Measurements from ENCODE around the gene SGPP2. TPM values are rescaled to one million over a fixed set of nuclear protein-coding genes. Genes with fewer than 3 reads are reported as not detected.
A peak's percentile ranks its signal among the peaks of the same experiment; 100 is the strongest.
"Not testable (repeated sequence)": the region's sequence is repeated elsewhere in the genome, so short reads cannot be mapped to it uniquely, and the experiment has no call there.

SGPP2 gene
- total and polyA plus RNA-seq, 5 experiments from 2014 or later, result 0.31 to 0.33 TPM; not detected in 3

DNA sequence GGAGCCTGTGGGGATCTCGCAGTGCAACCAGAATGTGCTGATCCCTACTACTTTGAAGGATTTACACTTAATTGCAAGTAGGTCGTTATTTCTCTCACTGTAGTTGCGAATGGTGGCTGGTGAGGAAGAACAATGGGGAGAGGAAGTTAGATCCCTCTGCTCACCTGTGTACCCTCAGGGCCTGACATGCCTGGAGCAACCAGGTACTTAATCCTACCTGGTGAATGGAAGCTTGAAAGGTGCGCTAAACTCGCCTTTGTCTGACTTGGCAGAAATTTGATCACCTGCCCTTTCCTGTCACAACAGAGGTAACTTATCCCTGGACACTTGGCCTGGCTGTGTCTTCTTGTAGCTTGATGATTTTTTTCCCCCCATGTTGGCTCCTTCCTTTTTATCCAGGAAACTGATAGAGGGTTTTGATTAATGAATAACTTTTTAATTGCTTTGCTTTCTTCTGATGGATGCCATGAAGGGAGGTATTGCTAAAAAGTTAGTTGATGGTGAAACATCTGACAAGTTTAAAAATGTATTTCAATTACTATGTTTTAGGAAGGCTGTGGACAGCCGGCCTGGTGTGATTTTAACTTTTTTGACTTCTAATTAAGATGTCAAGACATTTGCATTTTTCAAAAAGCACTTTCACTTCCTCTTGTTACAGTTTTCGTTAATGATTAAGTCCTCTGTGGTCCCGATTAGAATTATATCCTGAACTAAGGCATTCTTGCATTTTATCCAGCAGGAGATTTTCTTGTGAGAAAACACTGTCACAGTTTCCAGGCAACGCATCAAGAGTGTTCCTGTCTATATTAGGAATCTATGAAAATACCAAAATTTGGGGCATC lies 9.2 kb downstream of the SGPP2 start:
- no peaks in the 10 kb centered on the region for H3K36me3 Mint-ChIP-seq
- H3K27ac Mint-ChIP-seq, result peak overlapping the region in 1 of 10 donors; percentile 35
- DNase-seq (no peak), ATAC-seq (no peak)
- peaks cover 0 to 18% (median 4%) of the 10 kb centered on the region in 9 donors for H3K9me3 Mint-ChIP-seq
- H3K4me1 Mint-ChIP-seq, result no peaks in the 10 kb centered on the region
- POLR2A ChIA-PET, result no interaction called here
- peaks cover 4 to 22% (median 8%) of the 10 kb centered on the region in 5 donors for H3K27me3 Mint-ChIP-seq
- no peak overlapping the region for H3K4me3 Mint-ChIP-seq

DNA sequence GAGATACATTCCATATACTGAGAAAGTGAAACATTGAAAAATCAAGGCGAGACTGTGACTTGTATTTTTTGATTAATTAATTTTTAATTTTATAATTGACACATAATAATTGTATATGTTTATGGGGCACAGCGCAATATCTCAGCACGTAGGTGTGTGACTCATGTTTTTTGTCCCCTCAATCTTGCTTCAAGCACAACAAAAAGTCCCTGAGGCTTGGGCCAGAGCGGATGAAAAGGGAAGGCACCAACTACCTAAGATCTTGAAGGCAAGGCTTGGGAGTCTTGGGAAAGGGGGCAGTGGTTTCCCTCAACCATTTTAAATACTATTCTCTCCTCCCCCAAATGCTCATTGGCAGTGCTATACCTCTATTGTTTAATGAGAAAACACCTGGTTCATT lies 9.9 kb downstream of the SGPP2 start:
- no peaks in the 10 kb centered on the region for H3K36me3 Mint-ChIP-seq
- ATAC-seq, result no peak
- peaks cover 4 to 22% (median 7%) of the 10 kb centered on the region in 5 donors for H3K27me3 Mint-ChIP-seq
- DNase-seq, result no peak
- no peak overlapping the region for H3K27ac Mint-ChIP-seq
- no peak overlapping the region for H3K4me3 Mint-ChIP-seq
- POLR2A ChIA-PET, result no interaction called here
- no peaks in the 10 kb centered on the region for H3K4me1 Mint-ChIP-seq
- peaks cover 0 to 18% (median 4%) of the 10 kb centered on the region in 9 donors for H3K9me3 Mint-ChIP-seq

- H3K27ac Mint-ChIP-seq, H3K4me1 Mint-ChIP-seq, H3K36me3 Mint-ChIP-seq, H3K4me3 Mint-ChIP-seq, ATAC-seq, POLR2A ChIA-PET, DNase-seq: not testable (repeated sequence)
- Mint-ChIP-seq H3K27me3 (peaks cover 0 to 22% (median 2%) of the 10 kb centered on the region in 5 donors), H3K9me3 (peaks cover 0 to 18% (median 0%) of the 10 kb centered on the region in 9 donors)
Observed at GRCh38 chr2:222435400-222436039, 11.2 kb downstream of the SGPP2 start.

- ATAC-seq (no peak), DNase-seq (no peak)
- Mint-ChIP-seq H3K4me3 (no peak overlapping the region), H3K27ac (no peak overlapping the region), H3K36me3 (no peaks in the 10 kb centered on the region), H3K9me3 (peaks cover 0 to 18% (median 0%) of the 10 kb centered on the region in 9 donors), H3K4me1 (no peaks in the 10 kb centered on the region), H3K27me3 (peaks cover 0 to 22% (median 2%) of the 10 kb centered on the region in 5 donors)
- POLR2A ChIA-PET, result no interaction called here
Observed at GRCh38 chr2:222436040-222436413, 11.7 kb downstream of the SGPP2 start.

- Mint-ChIP-seq H3K9me3 (peaks cover 0 to 6% (median 1%) of the 10 kb centered on the region in 9 donors), H3K27ac (no peak overlapping the region), H3K36me3 (no peaks in the 10 kb centered on the region), H3K27me3 (peaks cover 0 to 9% (median 7%) of the 10 kb centered on the region in 5 donors), H3K4me3 (no peak overlapping the region), H3K4me1 (no peaks in the 10 kb centered on the region)
- POLR2A ChIA-PET, result no interaction called here
- no peak for ATAC-seq
- no peak for DNase-seq
Observed at GRCh38 chr2:222439692-222440091, 15.3 kb downstream of the SGPP2 start.

GRCh38 chr2:222440673-222441422 lies 16.5 kb downstream of the SGPP2 start:
- H3K27me3 Mint-ChIP-seq, result peaks cover 0 to 12% (median 7%) of the 10 kb centered on the region in 5 donors
- ATAC-seq (no peak), DNase-seq (no peak)
- no peak overlapping the region for H3K27ac Mint-ChIP-seq
- H3K36me3 Mint-ChIP-seq, result no peaks in the 10 kb centered on the region
- POLR2A ChIA-PET, result no interaction called here
- no peaks in the 10 kb centered on the region for H3K4me1 Mint-ChIP-seq
- H3K9me3 Mint-ChIP-seq, result peaks cover 0 to 6% (median 1%) of the 10 kb centered on the region in 9 donors
- no peak overlapping the region for H3K4me3 Mint-ChIP-seq

DNA sequence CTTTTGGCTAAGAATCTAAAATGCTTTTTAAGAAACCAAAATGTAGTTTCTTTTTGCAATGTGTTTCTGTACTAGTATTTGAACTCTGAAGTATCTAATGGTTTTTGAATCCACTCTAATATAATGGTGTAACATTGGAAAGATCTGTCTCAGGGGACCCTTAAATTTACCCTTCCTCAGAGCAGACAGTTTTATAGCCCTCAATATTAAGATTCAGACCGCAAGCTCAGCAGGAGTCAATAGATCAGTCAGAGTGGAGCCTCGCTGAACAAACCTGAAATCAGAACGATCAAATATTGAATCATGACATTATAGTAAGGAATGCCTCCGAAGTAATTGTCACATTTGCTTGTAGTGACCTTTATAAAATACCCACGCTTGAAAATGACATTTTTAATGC lies 18.3 kb downstream of the SGPP2 start:
- H3K27ac Mint-ChIP-seq, result no peak overlapping the region
- ATAC-seq (no peak), DNase-seq (no peak)
- H3K36me3 Mint-ChIP-seq, result no peaks in the 10 kb centered on the region
- POLR2A ChIA-PET, result no interaction called here
- peaks cover 0 to 10% (median 0%) of the 10 kb centered on the region in 5 donors for H3K27me3 Mint-ChIP-seq
- H3K4me1 Mint-ChIP-seq, result no peaks in the 10 kb centered on the region
- peaks cover 0 to 2% (median 0%) of the 10 kb centered on the region in 9 donors for H3K9me3 Mint-ChIP-seq
- no peak overlapping the region for H3K4me3 Mint-ChIP-seq

- Mint-ChIP-seq H3K27ac (no peak overlapping the region), H3K4me3 (no peak overlapping the region), H3K36me3 (no peaks in the 10 kb centered on the region), H3K27me3 (peaks cover 0 to 13% (median 3%) of the 10 kb centered on the region in 5 donors), H3K4me1 (no peaks in the 10 kb centered on the region), H3K9me3 (peaks cover 0 to 1% (median 0%) of the 10 kb centered on the region in 9 donors)
- ATAC-seq (no peak), DNase-seq (no peak)
- POLR2A ChIA-PET, result no interaction called here
Observed at GRCh38 chr2:222445227-222445626, 20.9 kb downstream of the SGPP2 start.

GRCh38 chr2:222447131-222447530 lies 22.8 kb downstream of the SGPP2 start:
- POLR2A ChIA-PET, result no interaction called here
- no peak overlapping the region for H3K4me3 Mint-ChIP-seq
- ATAC-seq, result no peak
- H3K27me3 Mint-ChIP-seq, result peaks cover 2 to 18% (median 8%) of the 10 kb centered on the region in 5 donors
- no peaks in the 10 kb centered on the region for H3K36me3 Mint-ChIP-seq
- DNase-seq, result no peak
- H3K27ac Mint-ChIP-seq, result no peak overlapping the region
- H3K9me3 Mint-ChIP-seq, result peaks cover 0 to 1% (median 0%) of the 10 kb centered on the region in 9 donors
- H3K4me1 Mint-ChIP-seq, result no peaks in the 10 kb centered on the region

DNA sequence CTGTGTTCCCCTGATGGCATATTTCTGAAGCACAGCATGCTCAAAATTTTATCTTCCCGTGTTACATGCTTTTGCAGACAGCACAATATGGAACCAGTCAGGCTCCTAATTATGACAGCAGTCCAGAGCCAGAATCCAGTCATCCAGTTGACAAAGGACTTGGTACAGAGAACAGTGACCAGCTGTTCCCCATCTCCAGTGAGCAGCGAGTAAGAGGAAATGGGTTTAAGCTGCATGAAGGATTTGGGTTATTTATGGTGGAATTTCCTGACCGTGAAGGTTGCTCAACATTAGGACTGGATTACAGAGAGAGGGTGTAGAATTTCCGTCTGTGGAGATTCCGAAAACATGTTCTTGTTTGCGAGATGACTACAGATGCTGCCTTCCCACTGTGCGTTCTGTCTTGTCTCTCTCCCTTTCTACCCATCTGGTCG lies 24.4 kb downstream of the SGPP2 start:
- no peaks in the 10 kb centered on the region for H3K9me3 Mint-ChIP-seq
- no peak overlapping the region for H3K4me3 Mint-ChIP-seq
- ATAC-seq (no peak), DNase-seq (no peak)
- POLR2A ChIA-PET, result no interaction called here
- H3K36me3 Mint-ChIP-seq, result no peaks in the 10 kb centered on the region
- H3K27ac Mint-ChIP-seq, result no peak overlapping the region
- H3K27me3 Mint-ChIP-seq, result peaks cover 3 to 18% (median 10%) of the 10 kb centered on the region in 5 donors
- H3K4me1 Mint-ChIP-seq, result no peaks in the 10 kb centered on the region

DNA sequence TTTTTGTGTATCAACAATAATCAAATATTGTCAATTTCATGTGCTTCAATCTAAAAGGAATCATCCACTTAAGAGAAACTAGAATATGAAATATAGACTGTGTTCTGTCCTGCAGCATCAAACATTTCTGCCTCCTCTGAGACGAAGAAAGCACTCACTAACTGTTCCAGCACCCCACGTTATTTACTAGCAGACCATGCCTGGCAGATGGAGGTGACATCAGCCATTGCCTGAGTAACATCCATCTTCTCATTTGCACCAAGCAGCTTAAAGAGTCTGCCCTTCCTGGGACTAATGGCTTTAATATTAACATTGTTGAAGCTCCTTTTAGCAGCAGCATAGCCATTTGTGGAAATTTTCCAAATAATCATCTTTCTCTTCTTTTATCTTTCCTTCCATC lies 25.7 kb downstream of the SGPP2 start:
- Mint-ChIP-seq H3K27me3 (peaks cover 3 to 18% (median 12%) of the 10 kb centered on the region in 5 donors), H3K27ac (no peak overlapping the region), H3K4me3 (no peak overlapping the region), H3K4me1 (no peaks in the 10 kb centered on the region), H3K9me3 (no peaks in the 10 kb centered on the region), H3K36me3 (no peaks in the 10 kb centered on the region)
- DNase-seq, result no peak
- POLR2A ChIA-PET, result no interaction called here
- no peak for ATAC-seq

- Mint-ChIP-seq H3K4me3 (no peak overlapping the region), H3K27me3 (peaks cover 2 to 18% (median 15%) of the 10 kb centered on the region in 5 donors), H3K36me3 (no peaks in the 10 kb centered on the region), H3K9me3 (no peaks in the 10 kb centered on the region), H3K27ac (no peak overlapping the region), H3K4me1 (no peaks in the 10 kb centered on the region)
- DNase-seq, result no peak
- ATAC-seq, result no peak
- POLR2A ChIA-PET, result no interaction called here
Observed at GRCh38 chr2:222451224-222451674, 26.9 kb downstream of the SGPP2 start.

Measured in naive thymus-derived CD8-positive, alpha-beta T cell (primary cell).